A549 (cell line): ENCODE measurements around the gene PRLHR. TPM values are rescaled to one million over a fixed set of nuclear protein-coding genes. Genes with fewer than 3 reads are reported as not detected.

Experiments
- ATAC-seq, 2 experiments: fragments of 200-7000 bp in 1 of 2; fragments of >200 bp in 1 of 2; cut with Nextera tagmentation in 1 of 2; cut with Tn5 transposase in 1 of 2; 3 replicates each; pipeline versions ENCODE4 v1.8.0 to v1.9.1; 2018 to 2020; ENCODE audit warnings: mild to moderate bottlenecking in 1 of 2, moderate library complexity in 1 of 2
- CTCF ChIA-PET: fragments of 300-600 bp; sonication (Branson Sonifier 250); formaldehyde crosslinking; extraction: SDS; loops from one replicate; lab custom pipeline; 2021; ENCODE audit warnings: antibody characterized with exemption, inconsistent platforms; lab: Yijun Ruan, JAX
- POLR2A ChIA-PET: fragments of 350-600 bp; formaldehyde crosslinking; extraction: SDS; loops from one replicate; lab custom pipeline; 2021; ENCODE audit warnings: antibody characterized with exemption, inconsistent platforms; lab: Yijun Ruan, JAX
- DNase-seq, 2 experiments: peaks; one replicate each; pipeline versions ENCODE4 v3.0.0 to v3.0.0-alpha.2; 2011 to 2016; ENCODE audit warnings: low read depth in 1 of 2, low spot score in 1 of 2
- FAIRE-seq: peaks from 2 replicates; lab custom pipeline; 2011; peaks lifted over from hg19 to GRCh38; lab: Jason Lieb, UNC
- H3K27ac ChIP-seq, 2 experiments: fragments of >200 bp; sonication (Bioruptor Twin); formaldehyde crosslinking; 3 replicates each; pipeline ENCODE4 v1.5.1; 2016 to 2017
- H3K4me1 ChIP-seq: fragments of >200 bp; sonication (Bioruptor Twin); formaldehyde crosslinking; 3 replicates; pipeline ENCODE4 v1.6.1; 2016
- H3K4me2 ChIP-seq: fragments of >200 bp; sonication (Bioruptor Twin); formaldehyde crosslinking; 3 replicates; pipeline ENCODE4 v1.6.1; 2016
- H3K4me3 ChIP-seq: fragments of >200 bp; sonication (Bioruptor Twin); formaldehyde crosslinking; 3 replicates; pipeline ENCODE4 v1.5.1; 2016
- H3K9me3 ChIP-seq: fragments of >200 bp; sonication (Bioruptor Twin); formaldehyde crosslinking; 3 replicates; pipeline ENCODE4 v1.6.1; 2016
- HDAC2 ChIP-seq: fragments of 200-600 bp; sonication (generic); IDR thresholded peaks from 2 replicates; pipeline ENCODE4 v1.6.1; 2016
- MAFK ChIP-seq: fragments of 450-650 bp; IDR thresholded peaks from 2 replicates; pipeline ENCODE4 v1.6.1; 2014; ENCODE audit not compliant: partially characterized antibody
- NPAS2 ChIP-seq: fragments of 250-450 bp; sonication (Bioruptor Pico); IDR thresholded peaks from 2 replicates; pipeline ENCODE4 v1.8.0; 2022; ENCODE audit warnings: mild to moderate bottlenecking, moderate library complexity, borderline replicate concordance
- POLR2AphosphoS2 ChIP-seq: conservative IDR thresholded peaks from 2 replicates; pipeline ENCODE4 v1.6.1; 2012; ENCODE audit warnings: low read length, improper control_type of control experiment, inconsistent platforms
- RAD21 ChIP-seq, 2 experiments: fragments of >200 bp in 1 of 2; sonication (Bioruptor Twin) in 1 of 2; formaldehyde crosslinking in 1 of 2; IDR thresholded peaks in 1 of 2; conservative IDR thresholded peaks in 1 of 2; 2 replicates in 1 of 2; 3 replicates in 1 of 2; pipeline ENCODE4 v1.6.1; 2012 to 2018; ENCODE audit warnings: inconsistent platforms in 1 of 2
- ZC3H11A ChIP-seq: fragments of 450-650 bp; IDR thresholded peaks from 2 replicates; pipeline ENCODE4 v1.6.1; 2014; ENCODE audit warnings: antibody characterized with exemption, mild to moderate bottlenecking
- ZFP36 ChIP-seq: fragments of 450-650 bp; IDR thresholded peaks from 2 replicates; pipeline ENCODE4 v1.6.1; 2014; ENCODE audit warnings: borderline replicate concordance; ENCODE audit not compliant: partially characterized antibody
- WGBS: methylation state at CpG from one replicate; pipeline ENCODE4 v1.1.6; 2017; ENCODE audit errors: missing lambda C conversion rate; 5-methylcytosine and 5-hydroxymethylcytosine counted together
- polyA plus RNA-seq, 4 experiments: library from polyadenylated mRNA; depleted of rRNA in 3 of 4; stranded (reverse); fragments of >200 nt; fragmentation: RNase III in 1 of 4; extraction: RNeasy Plus Mini Kit Qiagen cat#74134 plus additional on column Dnase treatment in 1 of 4; gene quantifications; 2 replicates in 3 of 4; 3 replicates in 1 of 4; pipeline ENCODE4 v1.2.3, GENCODE V29; 2011 to 2017
- TF ChIP-seq, protein P1 (sequence below): fragments of >200 bp; sonication (Bioruptor Twin); formaldehyde crosslinking; IDR thresholded peaks from 2 replicates; pipeline ENCODE4 v1.6.1; 2016
- TF ChIP-seq, protein P2 (sequence below): fragments of 200-600 bp; sonication (generic); IDR thresholded peaks from 2 replicates; pipeline ENCODE4 v1.6.1; 2016; ENCODE audit warnings: antibody characterized with exemption, mild to moderate bottlenecking, moderate library complexity
- TF ChIP-seq, protein P3 (sequence below): fragments of 150-350 bp; IDR thresholded peaks from 2 replicates; pipeline ENCODE4 v1.6.1; 2014; ENCODE audit warnings: low read depth, mild to moderate bottlenecking, low read length

Gene PRLHR
- polyA plus RNA-seq, 2 of the 4 experiments (the other 2 are of a cell fraction): not detected

DNA sequence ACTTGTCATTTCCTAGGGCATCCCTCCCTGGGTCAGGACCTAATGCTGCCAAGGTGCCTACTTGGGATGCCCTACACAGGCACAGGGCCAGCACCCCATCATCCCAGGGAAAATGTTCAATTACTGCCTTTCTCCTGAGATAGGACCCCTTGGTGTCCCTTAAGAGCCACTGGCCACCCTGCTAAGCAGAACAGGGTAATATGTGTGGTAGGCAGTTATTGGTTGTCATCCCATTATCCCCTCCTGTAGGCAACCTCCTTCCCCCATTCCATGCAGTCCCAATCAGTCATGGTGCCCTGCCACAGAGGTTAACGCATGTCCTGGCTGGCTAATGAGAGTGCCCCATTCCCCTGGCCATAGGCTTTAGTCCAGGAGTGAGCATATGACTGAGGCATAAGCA lies 53.2 kb downstream of the PRLHR start:
- DNase-seq: no peak
- no peak overlapping the region for H3K27ac ChIP-seq
- ATAC-seq: no peak
- H3K4me3 ChIP-seq: no peak overlapping the region
- H3K4me1 ChIP-seq: no peaks in the 10 kb centered on the region
- no peak overlapping the region for H3K4me2 ChIP-seq
- POLR2A ChIA-PET: no interaction called here
- WGBS: 0% methylated on average over 1 of the region's 1 CpG
- no peak for FAIRE-seq
- TF ChIP-seq NPAS2 (CRISPR knock-in tag): no peak
- TF ChIP-seq RAD21 (conservative IDR thresholded peaks at IDR 0.05 in 1 of 2, IDR thresholded peaks at IDR 0.05 in 1 of 2): no peak
- TF ChIP-seq, protein P1, sequence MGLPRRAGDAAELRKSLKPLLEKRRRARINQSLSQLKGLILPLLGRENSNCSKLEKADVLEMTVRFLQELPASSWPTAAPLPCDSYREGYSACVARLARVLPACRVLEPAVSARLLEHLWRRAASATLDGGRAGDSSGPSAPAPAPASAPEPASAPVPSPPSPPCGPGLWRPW: no peak
- TF ChIP-seq, protein P2, sequence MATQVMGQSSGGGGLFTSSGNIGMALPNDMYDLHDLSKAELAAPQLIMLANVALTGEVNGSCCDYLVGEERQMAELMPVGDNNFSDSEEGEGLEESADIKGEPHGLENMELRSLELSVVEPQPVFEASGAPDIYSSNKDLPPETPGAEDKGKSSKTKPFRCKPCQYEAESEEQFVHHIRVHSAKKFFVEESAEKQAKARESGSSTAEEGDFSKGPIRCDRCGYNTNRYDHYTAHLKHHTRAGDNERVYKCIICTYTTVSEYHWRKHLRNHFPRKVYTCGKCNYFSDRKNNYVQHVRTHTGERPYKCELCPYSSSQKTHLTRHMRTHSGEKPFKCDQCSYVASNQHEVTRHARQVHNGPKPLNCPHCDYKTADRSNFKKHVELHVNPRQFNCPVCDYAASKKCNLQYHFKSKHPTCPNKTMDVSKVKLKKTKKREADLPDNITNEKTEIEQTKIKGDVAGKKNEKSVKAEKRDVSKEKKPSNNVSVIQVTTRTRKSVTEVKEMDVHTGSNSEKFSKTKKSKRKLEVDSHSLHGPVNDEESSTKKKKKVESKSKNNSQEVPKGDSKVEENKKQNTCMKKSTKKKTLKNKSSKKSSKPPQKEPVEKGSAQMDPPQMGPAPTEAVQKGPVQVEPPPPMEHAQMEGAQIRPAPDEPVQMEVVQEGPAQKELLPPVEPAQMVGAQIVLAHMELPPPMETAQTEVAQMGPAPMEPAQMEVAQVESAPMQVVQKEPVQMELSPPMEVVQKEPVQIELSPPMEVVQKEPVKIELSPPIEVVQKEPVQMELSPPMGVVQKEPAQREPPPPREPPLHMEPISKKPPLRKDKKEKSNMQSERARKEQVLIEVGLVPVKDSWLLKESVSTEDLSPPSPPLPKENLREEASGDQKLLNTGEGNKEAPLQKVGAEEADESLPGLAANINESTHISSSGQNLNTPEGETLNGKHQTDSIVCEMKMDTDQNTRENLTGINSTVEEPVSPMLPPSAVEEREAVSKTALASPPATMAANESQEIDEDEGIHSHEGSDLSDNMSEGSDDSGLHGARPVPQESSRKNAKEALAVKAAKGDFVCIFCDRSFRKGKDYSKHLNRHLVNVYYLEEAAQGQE: no peak
- CTCF ChIA-PET: interaction anchor here (1.4 to 3.4 kb wide), 2 partner anchors 37 to 83 kb away, joined by 4 to 13 read pairs; no protein-coding TSS in a partner anchor
- peaks cover 3% of the 10 kb centered on the region; the same call in 1 of the 3 replicates for H3K9me3 ChIP-seq

DNA sequence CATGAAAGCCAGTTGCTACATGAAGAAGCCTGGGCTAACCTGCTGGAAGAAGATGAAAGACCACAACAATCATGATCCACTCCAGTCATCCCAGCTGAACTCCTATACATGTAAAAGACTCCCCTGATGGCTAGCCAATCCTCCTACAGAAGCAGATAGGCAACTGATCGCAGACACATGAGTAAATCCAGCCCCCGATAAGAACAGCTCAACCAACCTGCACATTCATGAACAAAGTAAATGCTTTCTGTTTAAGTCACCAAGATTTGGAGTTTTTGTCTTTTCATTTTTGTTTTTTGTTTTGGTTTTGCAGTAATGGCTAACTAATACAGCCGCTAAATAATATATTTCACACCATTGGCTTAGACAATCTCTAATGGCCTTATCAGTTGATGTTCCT lies 53.7 kb downstream of the PRLHR start:
- peaks cover 3% of the 10 kb centered on the region; the same call in 1 of the 3 replicates for H3K9me3 ChIP-seq
- POLR2A ChIA-PET: no interaction called here
- H3K4me3 ChIP-seq: no peak overlapping the region
- no peak for TF ChIP-seq POLR2AphosphoS2
- no peak for TF ChIP-seq ZFP36
- TF ChIP-seq, protein P2: no peak
- no peak for TF ChIP-seq MAFK
- TF ChIP-seq, protein P3, sequence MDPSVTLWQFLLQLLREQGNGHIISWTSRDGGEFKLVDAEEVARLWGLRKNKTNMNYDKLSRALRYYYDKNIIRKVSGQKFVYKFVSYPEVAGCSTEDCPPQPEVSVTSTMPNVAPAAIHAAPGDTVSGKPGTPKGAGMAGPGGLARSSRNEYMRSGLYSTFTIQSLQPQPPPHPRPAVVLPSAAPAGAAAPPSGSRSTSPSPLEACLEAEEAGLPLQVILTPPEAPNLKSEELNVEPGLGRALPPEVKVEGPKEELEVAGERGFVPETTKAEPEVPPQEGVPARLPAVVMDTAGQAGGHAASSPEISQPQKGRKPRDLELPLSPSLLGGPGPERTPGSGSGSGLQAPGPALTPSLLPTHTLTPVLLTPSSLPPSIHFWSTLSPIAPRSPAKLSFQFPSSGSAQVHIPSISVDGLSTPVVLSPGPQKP: no peak
- TF ChIP-seq ZC3H11A: no peak
- no peak for TF ChIP-seq HDAC2
- DNase-seq (no peak), FAIRE-seq (no peak), ATAC-seq (no peak)
- no peaks in the 10 kb centered on the region for H3K4me1 ChIP-seq
- no peak overlapping the region for H3K27ac ChIP-seq
- 45% methylated on average over 3 of the region's 3 CpGs for WGBS
- CTCF ChIA-PET: interaction anchor here (1.4 to 3.4 kb wide), 2 partner anchors 37 to 83 kb away, joined by 4 to 13 read pairs; no protein-coding TSS in a partner anchor
- no peak overlapping the region for H3K4me2 ChIP-seq

Other genes with a start within 250 kb of the PRLHR start
- 14.3 and 15.6 TPM in 2 replicates for gene CACUL1, start 159.3 kb upstream of the PRLHR start, polyA plus RNA-seq (2011; rRNA removed)
- 8.7 to 10.7 TPM (median 9.3 TPM) in 3 replicates for gene CACUL1, start 159.3 kb upstream of the PRLHR start, polyA plus RNA-seq (2017; fragmentation: RNase III; extraction: RNeasy Plus Mini Kit Qiagen cat#74134 plus additional on column Dnase treatment)